Astrocyte of the spinal cord (primary cell): Measurements from ENCODE around the gene PRH1.

Source experiments
- DNase-seq: peaks from one replicate; pipeline ENCODE4 v3.0.0; 2011; ENCODE audit warnings: low read depth, low spot score
- H3K4me3 ChIP-seq: 2 replicates; pipeline ENCODE4 v1.5.1; 2011; ENCODE audit warnings: low read depth, mild to moderate bottlenecking, low read length, moderate library complexity
- in situ Hi-C: cut with HindIII; loops from 2 replicates; pipeline ENCODE4 v1.10.0; 2017; ENCODE audit warnings: low sequenced_read_pairs
- TF ChIP-seq, protein P1 (sequence below): IDR thresholded peaks from 2 replicates; pipeline ENCODE4 v1.5.1; 2012; ENCODE audit warnings: low read depth, mild to moderate bottlenecking, low read length, inconsistent platforms

Gene PRH1

DNA sequence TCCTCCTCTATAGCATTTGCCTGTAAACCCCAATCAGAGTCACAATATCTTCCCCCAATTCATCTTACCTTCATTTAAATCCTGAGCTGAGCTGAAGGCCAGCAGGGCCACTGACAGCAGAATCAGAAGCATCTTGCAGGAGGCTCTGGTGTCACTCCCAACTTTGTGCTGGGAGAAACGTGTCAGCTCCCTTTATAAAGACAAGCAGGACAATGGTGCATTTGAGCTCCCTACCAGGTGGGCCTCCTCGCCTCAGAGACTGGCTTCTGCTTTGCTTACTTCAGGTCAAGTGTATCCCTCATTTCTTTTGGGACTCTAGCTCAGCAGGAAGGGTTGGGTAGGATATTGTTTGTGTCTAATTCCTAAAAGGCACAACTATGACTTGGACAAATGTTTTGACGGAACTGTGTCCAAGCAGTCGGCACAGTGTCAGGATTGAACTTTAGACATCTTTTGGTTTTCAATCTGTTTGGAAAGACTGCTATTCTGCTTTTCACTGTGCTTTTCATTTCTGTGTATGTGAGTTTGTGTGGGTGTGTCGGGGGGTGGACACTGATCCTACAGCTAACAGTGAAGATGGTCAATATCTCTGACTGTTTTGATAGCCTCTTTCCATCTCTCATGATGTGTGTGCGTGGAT, at the start of gene PRH1:
PRH1 (minus strand) TSS at position 170 of the 640 bp plus-strand sequence; CDS start at position 132, 38 bp downstream.
- in situ Hi-C loops = no loop called here
- TF ChIP-seq, protein P1, sequence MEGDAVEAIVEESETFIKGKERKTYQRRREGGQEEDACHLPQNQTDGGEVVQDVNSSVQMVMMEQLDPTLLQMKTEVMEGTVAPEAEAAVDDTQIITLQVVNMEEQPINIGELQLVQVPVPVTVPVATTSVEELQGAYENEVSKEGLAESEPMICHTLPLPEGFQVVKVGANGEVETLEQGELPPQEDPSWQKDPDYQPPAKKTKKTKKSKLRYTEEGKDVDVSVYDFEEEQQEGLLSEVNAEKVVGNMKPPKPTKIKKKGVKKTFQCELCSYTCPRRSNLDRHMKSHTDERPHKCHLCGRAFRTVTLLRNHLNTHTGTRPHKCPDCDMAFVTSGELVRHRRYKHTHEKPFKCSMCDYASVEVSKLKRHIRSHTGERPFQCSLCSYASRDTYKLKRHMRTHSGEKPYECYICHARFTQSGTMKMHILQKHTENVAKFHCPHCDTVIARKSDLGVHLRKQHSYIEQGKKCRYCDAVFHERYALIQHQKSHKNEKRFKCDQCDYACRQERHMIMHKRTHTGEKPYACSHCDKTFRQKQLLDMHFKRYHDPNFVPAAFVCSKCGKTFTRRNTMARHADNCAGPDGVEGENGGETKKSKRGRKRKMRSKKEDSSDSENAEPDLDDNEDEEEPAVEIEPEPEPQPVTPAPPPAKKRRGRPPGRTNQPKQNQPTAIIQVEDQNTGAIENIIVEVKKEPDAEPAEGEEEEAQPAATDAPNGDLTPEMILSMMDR = no peak
- no peak for DNase-seq
- no peak within 1 kb of the TSS for H3K4me3 ChIP-seq

DNA sequence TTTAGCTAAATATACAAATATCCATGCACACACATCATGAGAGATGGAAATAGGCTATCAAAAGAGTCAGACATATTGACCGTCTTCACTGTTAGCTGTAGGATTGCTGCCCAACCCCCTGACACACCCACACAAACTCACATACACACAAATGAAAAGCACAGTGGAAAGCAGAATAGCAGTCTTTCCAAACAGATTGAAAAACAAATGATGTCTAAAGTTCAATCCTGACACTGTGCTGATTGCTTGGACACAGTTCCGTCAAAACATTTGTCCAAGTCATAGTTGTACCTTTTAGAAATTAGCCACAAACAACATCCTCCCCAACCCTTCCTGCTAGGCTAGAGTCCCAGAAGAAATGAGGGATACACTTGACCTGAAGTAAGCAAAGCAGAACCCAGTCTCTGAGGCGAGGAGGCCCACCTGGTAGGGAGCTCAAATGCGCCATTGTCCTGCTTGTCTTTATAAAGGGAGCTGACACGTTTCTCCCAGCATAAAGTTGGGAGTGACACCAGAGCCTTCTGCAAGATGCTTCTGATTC, 44.8 kb upstream of the PRH1 start, which contains the start of gene PRH2:
PRH2 (plus strand) TSS at position 491 of the 541 bp plus-strand sequence; CDS start at position 529, 38 bp downstream.
- DNase-seq = no peak
- no peak within 1 kb of the TSS for H3K4me3 ChIP-seq
- TF ChIP-seq, protein P1 = no peak
- in situ Hi-C loops = no loop called here

DNA sequence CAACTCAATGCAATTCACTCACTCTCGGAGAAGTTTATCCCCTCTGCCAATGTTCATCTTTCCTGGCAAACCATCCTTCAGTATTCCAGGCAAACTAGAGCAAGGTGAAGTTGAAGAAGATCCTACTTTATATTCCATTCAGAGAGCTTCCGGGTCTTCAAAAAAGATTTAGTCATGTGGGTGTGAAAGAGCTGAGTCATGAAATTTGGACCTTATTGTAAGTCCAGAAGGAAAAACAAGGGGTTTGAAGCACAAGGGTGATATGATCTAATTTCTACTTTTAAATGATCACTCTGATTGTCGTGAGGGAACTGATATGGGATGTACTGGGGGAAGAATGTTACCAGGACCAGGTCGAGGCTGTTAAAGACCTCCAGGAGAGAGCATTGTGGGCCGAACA, 42.2 kb upstream of the PRH1 start:
- no peak for DNase-seq
- H3K4me3 ChIP-seq = no peak overlapping the region
- in situ Hi-C loops = no loop called here
- TF ChIP-seq, protein P1 = no peak

DNA sequence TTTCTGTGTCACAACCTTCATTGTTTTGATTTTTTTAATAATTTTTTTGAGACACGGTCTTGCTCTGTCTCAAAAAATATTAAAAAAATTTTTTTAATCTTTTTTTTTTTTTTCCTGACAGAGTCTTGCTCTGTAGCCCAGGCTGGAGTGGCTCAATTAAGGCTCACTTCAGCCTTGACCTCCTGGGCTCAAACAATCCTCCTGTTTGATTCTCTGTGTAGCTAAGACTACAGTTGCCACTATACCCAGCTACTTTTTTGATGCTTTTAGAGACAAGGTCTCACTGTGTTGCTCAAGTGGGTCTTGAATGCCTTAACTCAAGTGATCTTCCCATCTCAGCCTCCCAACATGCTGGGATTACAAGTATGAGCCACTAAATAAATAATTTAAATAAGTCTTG, 35.8 kb upstream of the PRH1 start:
- DNase-seq = no peak
- in situ Hi-C loops = no loop called here
- TF ChIP-seq, protein P1 = no peak

DNA sequence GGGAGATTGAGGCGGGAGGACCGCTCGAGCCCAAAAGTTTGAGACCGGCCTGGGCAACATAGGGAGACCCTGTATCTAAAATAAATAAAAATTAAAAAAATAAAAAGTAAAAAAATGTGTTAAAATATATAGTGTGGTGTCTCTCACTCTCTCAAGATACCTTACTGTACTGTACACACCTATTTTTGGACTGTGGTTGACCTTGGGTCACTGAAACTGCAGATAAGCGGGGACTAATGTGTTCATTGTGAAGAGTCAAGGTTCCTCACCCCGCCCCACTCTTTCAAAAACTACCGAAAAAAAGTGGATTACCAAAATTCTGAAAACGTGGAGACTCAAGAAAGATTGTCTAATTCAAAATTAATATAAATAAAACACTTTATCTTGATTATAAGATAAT, 26.3 kb upstream of the PRH1 start:
- in situ Hi-C loops = no loop called here
- H3K4me3 ChIP-seq = no peak overlapping the region
- no peak for DNase-seq
- TF ChIP-seq, protein P1 = no peak

More for the DNA sequence above, 35.8 kb upstream of the PRH1 start:
- no peak overlapping the region for H3K4me3 ChIP-seq

DNA sequence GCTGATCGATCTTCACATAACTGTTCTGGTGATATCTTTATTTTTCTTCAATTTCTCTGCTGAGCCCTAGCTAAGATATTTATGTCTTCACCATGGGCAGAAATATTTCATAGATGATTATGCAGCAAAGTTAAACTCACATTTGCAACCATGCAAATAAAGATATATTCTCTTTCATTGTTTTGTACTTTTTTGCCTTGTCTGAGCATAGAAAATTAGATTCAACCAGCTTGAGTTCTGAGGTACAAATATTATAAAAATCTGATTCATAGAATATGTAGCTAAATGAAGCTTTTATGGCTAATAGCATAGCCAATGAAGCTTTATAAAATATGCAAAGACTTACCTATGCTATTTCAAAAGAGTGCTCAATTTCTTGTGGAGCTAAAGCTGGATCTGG, 25.4 kb upstream of the PRH1 start, which contains the start of gene TAS2R13:
TAS2R13 (minus strand) TSS at position 101 of the 400 bp plus-strand sequence. CDS start 264 bp downstream, outside the sequence.
- DNase-seq = no peak
- in situ Hi-C loops = no loop called here
- TF ChIP-seq, protein P1 = no peak
- no peak within 1 kb of the TSS for H3K4me3 ChIP-seq
